ENCODE results near the gene P2RX3. TPM values are rescaled to one million over a fixed set of nuclear protein-coding genes. Genes with fewer than 3 reads are reported as not detected.

P2RX3 gene
- total and polyA plus RNA-seq, 2 of the 8 experiments (the other 6 are each of a cell fraction or from before 2014, with no cell fraction given) = 0.45 to 0.47 TPM

DNA sequence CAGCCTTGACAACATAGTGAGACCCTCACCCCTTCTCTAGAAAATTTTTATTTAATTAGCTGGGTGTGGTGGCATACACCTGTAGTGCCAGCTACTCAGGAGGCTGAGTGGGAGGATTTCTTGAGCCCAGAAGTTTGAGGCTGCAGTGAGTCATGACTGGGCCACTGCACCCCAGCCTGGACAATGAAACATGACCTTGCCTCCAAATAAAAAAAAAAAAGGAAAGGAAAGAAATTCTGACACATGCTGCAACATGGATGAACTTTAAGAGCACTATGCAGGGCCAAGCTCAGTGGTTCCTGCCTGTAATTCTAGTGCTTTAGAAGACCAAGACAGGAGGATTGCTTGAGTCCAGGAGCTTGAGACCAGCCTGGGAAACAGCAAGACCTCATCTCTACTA lies 80.0 kb downstream of the P2RX3 start:
- Histone ChIP-seq H2AFZ (ENCODE audit: low read length) (no peak overlapping the region), H3K4me1 (replicated peaks in 1 of 4; ENCODE audit: control insufficient read depth in 3 of 4, insufficient read depth in 4 of 4, low read length in 3 of 4) (no peaks in the 10 kb centered on the region; a peak in 2 of 7 replicates), H3K9me3 (ENCODE audit: insufficient read depth in 2 of 2, low read depth in 1 of 2, low read length in 1 of 2) (no peaks in the 10 kb centered on the region), H2BK120ac (replicated peaks; ENCODE audit: low read depth, low read length) (no peak overlapping the region), H3K4me3 (ENCODE audit: extremely low read depth in 1 of 4, insufficient read depth in 2 of 4, low read depth in 3 of 4, low read length in 4 of 4) (no peak overlapping the region), H2BK5ac (ENCODE audit: low read depth, low read length) (no peak overlapping the region), H2BK12ac (ENCODE audit: low read depth, low read length) (no peak overlapping the region), H3K4me2 (ENCODE audit: insufficient read depth in 1 of 2, low read depth in 2 of 2, low read length in 2 of 2) (no peak overlapping the region), H3K79me2 (ENCODE audit: control insufficient read depth in 1 of 2, insufficient read depth in 2 of 2, low read length in 2 of 2) (no peaks in the 10 kb centered on the region), H3K27me3 (replicated peaks in 1 of 4; ENCODE audit: control insufficient read depth in 3 of 4, extremely low read depth in 1 of 4, insufficient read depth in 3 of 4, low read length in 3 of 4) (no peaks in the 10 kb centered on the region), H3K23ac (ENCODE audit: insufficient read length) (no peak overlapping the region), H3K9ac (replicated peaks in 1 of 4; ENCODE audit: extremely low read depth in 1 of 4, low read depth in 3 of 4, low read length in 3 of 4) (no peak overlapping the region), H2BK15ac (ENCODE audit: low read length) (no peak overlapping the region), H3K23me2 (ENCODE audit: low read depth, low read length) (no peaks in the 10 kb centered on the region), H2AK5ac (ENCODE audit: low read depth, low read length) (no peak overlapping the region), H4K91ac (replicated peaks; ENCODE audit: insufficient read length, low read length) (no peak overlapping the region), H3K18ac (ENCODE audit: extremely low read depth, low read length) (no peak overlapping the region), H3K14ac (ENCODE audit: insufficient read length) (no peak overlapping the region), H4K20me1 (replicated peaks in 1 of 2; ENCODE audit: control insufficient read depth in 1 of 2, insufficient read depth in 2 of 2, low read length in 2 of 2) (peaks cover 0 to 2% of the 10 kb centered on the region in 2 experiments), H2BK20ac (ENCODE audit: low read length) (no peak overlapping the region), H4K5ac (ENCODE audit: insufficient read length, low read depth, low read length) (no peak overlapping the region), H3K56ac (replicated peaks; ENCODE audit: insufficient read length, low read depth, low read length) (no peak overlapping the region), H3K27ac (ENCODE audit: low read depth, low read length) (no peak overlapping the region), H3K36me3 (ENCODE audit: control insufficient read depth in 2 of 4, insufficient read depth in 4 of 4, low read length in 3 of 4) (peaks cover 8 to 53% (median 29%) of the 10 kb centered on the region in 4 experiments; a peak in 6 of 8 replicates), H3K79me1 (ENCODE audit: low read depth, low read length) (no peaks in the 10 kb centered on the region), H3K4ac (replicated peaks; ENCODE audit: insufficient read length, low read depth, low read length) (no peak overlapping the region), H4K8ac (ENCODE audit: extremely low read depth, insufficient read depth, low read length) (no peak overlapping the region)
- POLR2A ChIA-PET (ENCODE audit: partially characterized antibody) = interaction anchor here (1.3 to 1.4 kb wide), 2 partner anchors 13 to 26 kb away, joined by 3 to 5 read pairs; no protein-coding TSS in a partner anchor
- CTCF ChIA-PET (ENCODE audit: partially characterized antibody) = interaction anchor here (0.6 to 2.3 kb wide), 8 partner anchors 8 to 72 kb away, joined by 3 to 6 read pairs (median 3); no protein-coding TSS in a partner anchor
- DNase-seq (ENCODE audit: low read depth in 1 of 2, low spot score in 2 of 2) = no peak
- no peak for FAIRE-seq
- TF ChIP-seq SP2 (IDR thresholded peaks at IDR 0.05; ENCODE audit: low read length) (no peak), JUND (IDR thresholded peaks at IDR 0.05; ENCODE audit: low read length) (no peak), SAP30 (IDR thresholded peaks at IDR 0.05; ENCODE audit: insufficient read depth, insufficient replicate concordance, low read length) (no peak), BCL11A (IDR thresholded peaks at IDR 0.05; ENCODE audit: low read depth in 2 of 2, low read length in 2 of 2) (no peak), SP1 (IDR thresholded peaks at IDR 0.05; ENCODE audit: low read depth, low read length) (no peak), SIX5 (IDR thresholded peaks at IDR 0.05; ENCODE audit: low read depth, low read length) (no peak), POLR2A (IDR thresholded peaks at IDR 0.05; ENCODE audit: control extremely low read depth in 1 of 2, low read depth in 2 of 2, low read length in 2 of 2) (no peak), SP4 (IDR thresholded peaks at IDR 0.05; ENCODE audit: low read length) (no peak)
- TF ChIP-seq, protein P1, sequence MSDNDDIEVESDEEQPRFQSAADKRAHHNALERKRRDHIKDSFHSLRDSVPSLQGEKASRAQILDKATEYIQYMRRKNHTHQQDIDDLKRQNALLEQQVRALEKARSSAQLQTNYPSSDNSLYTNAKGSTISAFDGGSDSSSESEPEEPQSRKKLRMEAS (IDR thresholded peaks at IDR 0.05) = no peak
- TF ChIP-seq, protein P2, sequence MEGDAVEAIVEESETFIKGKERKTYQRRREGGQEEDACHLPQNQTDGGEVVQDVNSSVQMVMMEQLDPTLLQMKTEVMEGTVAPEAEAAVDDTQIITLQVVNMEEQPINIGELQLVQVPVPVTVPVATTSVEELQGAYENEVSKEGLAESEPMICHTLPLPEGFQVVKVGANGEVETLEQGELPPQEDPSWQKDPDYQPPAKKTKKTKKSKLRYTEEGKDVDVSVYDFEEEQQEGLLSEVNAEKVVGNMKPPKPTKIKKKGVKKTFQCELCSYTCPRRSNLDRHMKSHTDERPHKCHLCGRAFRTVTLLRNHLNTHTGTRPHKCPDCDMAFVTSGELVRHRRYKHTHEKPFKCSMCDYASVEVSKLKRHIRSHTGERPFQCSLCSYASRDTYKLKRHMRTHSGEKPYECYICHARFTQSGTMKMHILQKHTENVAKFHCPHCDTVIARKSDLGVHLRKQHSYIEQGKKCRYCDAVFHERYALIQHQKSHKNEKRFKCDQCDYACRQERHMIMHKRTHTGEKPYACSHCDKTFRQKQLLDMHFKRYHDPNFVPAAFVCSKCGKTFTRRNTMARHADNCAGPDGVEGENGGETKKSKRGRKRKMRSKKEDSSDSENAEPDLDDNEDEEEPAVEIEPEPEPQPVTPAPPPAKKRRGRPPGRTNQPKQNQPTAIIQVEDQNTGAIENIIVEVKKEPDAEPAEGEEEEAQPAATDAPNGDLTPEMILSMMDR (IDR thresholded peaks at IDR 0.05; ENCODE audit: control extremely low read depth in 1 of 3, insufficient read depth in 1 of 3, low read depth in 1 of 3, low read length in 3 of 3) = no peak
- TF ChIP-seq, protein P3, sequence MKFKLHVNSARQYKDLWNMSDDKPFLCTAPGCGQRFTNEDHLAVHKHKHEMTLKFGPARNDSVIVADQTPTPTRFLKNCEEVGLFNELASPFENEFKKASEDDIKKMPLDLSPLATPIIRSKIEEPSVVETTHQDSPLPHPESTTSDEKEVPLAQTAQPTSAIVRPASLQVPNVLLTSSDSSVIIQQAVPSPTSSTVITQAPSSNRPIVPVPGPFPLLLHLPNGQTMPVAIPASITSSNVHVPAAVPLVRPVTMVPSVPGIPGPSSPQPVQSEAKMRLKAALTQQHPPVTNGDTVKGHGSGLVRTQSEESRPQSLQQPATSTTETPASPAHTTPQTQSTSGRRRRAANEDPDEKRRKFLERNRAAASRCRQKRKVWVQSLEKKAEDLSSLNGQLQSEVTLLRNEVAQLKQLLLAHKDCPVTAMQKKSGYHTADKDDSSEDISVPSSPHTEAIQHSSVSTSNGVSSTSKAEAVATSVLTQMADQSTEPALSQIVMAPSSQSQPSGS (IDR thresholded peaks at IDR 0.05; ENCODE audit: low read length) = no peak

All from H1 (cell line).